Keratinocyte (primary cell): Measurements from ENCODE around the gene P2RY12.

ENCODE experiments used
- EZH2 ChIP-seq: IDR thresholded peaks from one replicate; pipeline ENCODE4 v1.6.1; 2012; ENCODE audit warnings: inconsistent platforms, mild to moderate bottlenecking, low read length, moderate library complexity
- TF ChIP-seq, protein P1 (sequence below), 3 experiments: IDR thresholded peaks in 1 of 3; conservative IDR thresholded peaks in 1 of 3; optimal IDR thresholded peaks in 1 of 3; 2 replicates in 2 of 3; 3 replicates in 1 of 3; pipeline versions ENCODE3 to v1.5.1; 2011; ENCODE audit warnings: low read length in 3 of 3, mild to moderate bottlenecking in 3 of 3, moderate library complexity in 2 of 3, control low read depth in 1 of 3, inconsistent platforms in 1 of 3; ENCODE audit not compliant: insufficient read depth in 2 of 3; ENCODE audit errors: extremely low read depth in 1 of 3

DNA sequence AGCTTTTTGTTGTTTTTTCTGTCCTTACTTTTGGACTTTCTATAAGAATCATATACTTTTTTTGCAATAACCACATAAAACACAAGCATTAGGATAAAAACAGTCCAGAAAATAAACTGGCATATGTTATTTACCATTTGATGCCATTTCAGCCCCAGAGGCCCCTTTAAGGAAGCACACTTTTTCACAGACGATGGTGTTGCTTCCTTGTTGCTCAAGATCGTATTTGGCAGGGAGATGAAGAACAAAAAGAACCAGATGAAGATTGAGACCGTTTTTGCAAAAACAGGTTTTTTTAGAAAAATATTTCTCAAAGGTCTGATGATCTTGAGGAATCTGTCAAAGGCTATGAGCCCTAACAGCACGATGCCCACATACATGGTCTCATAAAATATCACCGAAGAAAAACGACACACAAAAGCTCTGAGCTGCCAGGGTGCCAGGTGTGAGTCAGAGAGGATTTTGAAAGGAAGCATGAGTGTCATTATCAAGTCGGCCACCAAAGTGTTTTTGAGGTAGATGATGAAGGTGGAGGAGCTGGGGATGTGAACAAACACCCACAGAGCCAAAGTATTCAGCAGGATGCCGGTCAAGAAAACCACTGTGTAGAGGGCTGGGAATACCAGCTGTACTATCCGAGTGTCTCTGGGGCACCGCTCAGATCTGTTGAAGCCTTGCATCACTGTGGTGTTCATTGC is 56.1 kb downstream of the P2RY12 start:
- TF ChIP-seq, protein P1, sequence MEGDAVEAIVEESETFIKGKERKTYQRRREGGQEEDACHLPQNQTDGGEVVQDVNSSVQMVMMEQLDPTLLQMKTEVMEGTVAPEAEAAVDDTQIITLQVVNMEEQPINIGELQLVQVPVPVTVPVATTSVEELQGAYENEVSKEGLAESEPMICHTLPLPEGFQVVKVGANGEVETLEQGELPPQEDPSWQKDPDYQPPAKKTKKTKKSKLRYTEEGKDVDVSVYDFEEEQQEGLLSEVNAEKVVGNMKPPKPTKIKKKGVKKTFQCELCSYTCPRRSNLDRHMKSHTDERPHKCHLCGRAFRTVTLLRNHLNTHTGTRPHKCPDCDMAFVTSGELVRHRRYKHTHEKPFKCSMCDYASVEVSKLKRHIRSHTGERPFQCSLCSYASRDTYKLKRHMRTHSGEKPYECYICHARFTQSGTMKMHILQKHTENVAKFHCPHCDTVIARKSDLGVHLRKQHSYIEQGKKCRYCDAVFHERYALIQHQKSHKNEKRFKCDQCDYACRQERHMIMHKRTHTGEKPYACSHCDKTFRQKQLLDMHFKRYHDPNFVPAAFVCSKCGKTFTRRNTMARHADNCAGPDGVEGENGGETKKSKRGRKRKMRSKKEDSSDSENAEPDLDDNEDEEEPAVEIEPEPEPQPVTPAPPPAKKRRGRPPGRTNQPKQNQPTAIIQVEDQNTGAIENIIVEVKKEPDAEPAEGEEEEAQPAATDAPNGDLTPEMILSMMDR (optimal IDR thresholded peaks at IDR 0.05 in 1 of 3, IDR thresholded peaks at IDR 0.05 in 1 of 3, conservative IDR thresholded peaks at IDR 0.05 in 1 of 3; ENCODE audit: extremely low read depth in 1 of 3, insufficient read depth in 2 of 3, low read length in 3 of 3) = no peak
- TF ChIP-seq EZH2 = no peak
